Measurements from ENCODE around the gene C5orf58.

DNA sequence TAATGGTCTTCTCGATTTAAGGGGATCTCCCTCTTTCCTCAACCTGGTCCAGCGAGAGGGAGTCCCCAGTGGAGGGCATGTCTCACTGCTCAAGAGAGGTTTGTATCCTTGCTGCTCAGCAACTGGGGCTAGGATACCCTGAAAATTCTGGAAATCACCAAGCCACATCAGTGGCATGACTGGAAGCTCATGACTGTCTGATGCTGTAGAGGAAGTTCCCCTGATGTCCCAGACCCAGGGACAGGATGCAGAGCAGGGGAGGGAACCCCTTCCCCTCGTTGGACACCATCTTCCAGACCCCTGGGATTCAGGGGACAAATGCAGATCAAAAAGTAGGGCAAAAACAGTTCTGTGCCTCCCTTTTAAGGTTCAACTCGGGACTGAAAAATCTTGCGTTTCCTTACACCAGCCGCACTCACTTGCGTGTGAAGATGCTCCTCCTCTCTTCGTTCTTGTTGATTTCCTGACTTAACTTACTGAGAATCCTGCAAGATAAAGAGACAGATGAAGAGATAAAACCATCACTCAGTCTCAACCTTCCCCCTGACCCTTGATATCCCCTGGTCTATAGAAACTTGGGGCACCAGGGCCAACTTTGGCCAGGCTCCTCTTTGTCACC, 42.7 kb downstream of the C5orf58 start:
- TF ChIP-seq YY1 (IDR thresholded peaks at IDR 0.05; ENCODE audit: insufficient read depth, insufficient read length) (no peak), ZNF274 (IDR thresholded peaks at IDR 0.05; ENCODE audit: low read depth, low read length) (no peak), SUZ12 (IDR thresholded peaks at IDR 0.05; ENCODE audit: extremely low read depth, insufficient read depth, insufficient read length) (no peak)
